Right lobe of liver (tissue), 6 donors: ENCODE results near the gene AKAP11. TPM values are rescaled to one million over a fixed set of nuclear protein-coding genes. Genes with fewer than 3 reads are reported as not detected.

Experiments
- ATAC-seq, 4 donors: fragments of 200-7000 bp; cut with Tn5 transposase; one replicate each; pipeline ENCODE4 v1.9.1; 2020; ENCODE audit warnings: mild to moderate bottlenecking in 4 of 4, moderate library complexity in 4 of 4
- DNase-seq, 3 donors: peaks; one replicate each; pipeline ENCODE4 v3.0.0-alpha.2; 2020
- H3K27ac ChIP-seq, 3 donors: fragments of 200-600 bp; one replicate each; pipeline ENCODE4 v1.8.0; 2022
- H3K27me3 ChIP-seq, 2 donors: fragments of 200-600 bp; one replicate each; pipeline ENCODE4 v1.8.0; 2022
- H3K36me3 ChIP-seq, 4 donors: fragments of 200-600 bp; sonication (generic) in 1 of 4; one replicate each; pipeline versions ENCODE4 v1.5.1 to v1.8.0; 2017 to 2022; ENCODE audit warnings: control low read depth in 1 of 4
- H3K4me1 ChIP-seq, 4 donors: fragments of 200-600 bp; sonication (generic) in 1 of 4; one replicate each; pipeline versions ENCODE4 v1.5.1 to v1.8.0; 2017 to 2022; ENCODE audit warnings: control low read depth in 1 of 4
- H3K4me3 ChIP-seq, 3 donors: fragments of 200-600 bp; one replicate each; pipeline ENCODE4 v1.8.0; 2022
- H3K9me3 ChIP-seq, 4 donors: fragments of 200-600 bp; sonication (generic) in 1 of 4; one replicate each; pipeline versions ENCODE4 v1.5.1 to v1.8.0; 2017 to 2022; ENCODE audit warnings: control low read depth in 1 of 4
- POLR2A ChIP-seq: fragments of 450-650 bp; IDR thresholded peaks from one replicate; pipeline ENCODE4 v1.6.1; 2017; ENCODE audit warnings: antibody characterized with exemption, mild to moderate bottlenecking
- WGBS: methylation state at CpG from one replicate; pipeline ENCODE4 v1.1.6; 2018; ENCODE audit warnings: low coverage, low lambda C conversion rate; ENCODE audit not compliant: insufficient coverage; ENCODE audit errors: missing lambda C conversion rate; 5-methylcytosine and 5-hydroxymethylcytosine counted together
- intact Hi-C, 2 donors: fragments of 100-400 bp; cut with DNase I; formaldehyde crosslinking; loops; one replicate each; pipeline versions ENCODE4 v1.11.2 to v1.14.1; 2022
- total RNA-seq, 6 experiments: library from RNA; depleted of rRNA in 2 of 6; stranded (reverse); fragments of >200 nt in 2 of 6; fragmentation: NEBNext Ultra II Directional in 3 of 6; extraction: Animal tissue kit (Norgen Biotek cat#: 25700) in 3 of 6; gene quantifications; one replicate each; pipeline versions ENCODE4 v1.1.0 to v1.2.4, GENCODE V29; 2016 to 2023
- TF ChIP-seq, protein P1 (sequence below), 4 donors: fragments of 200-600 bp in 3 of 4; fragments of 450-650 bp in 1 of 4; IDR thresholded peaks; one replicate each; pipeline versions ENCODE4 v1.5.1 to v1.8.0; 2016 to 2022; ENCODE audit warnings: antibody characterized with exemption in 4 of 4, mild to moderate bottlenecking in 2 of 4
- donor health status: DM: no; HTN: yes; CAD: no.
- donor health status: DM: no; HTN: no; CAD: no.
- donor health status: DM: no; HTN: no; CAD: no.
- donor health status: DM: no; HTN: yes; CAD: no.
- donor health status: DM: no; HTN: yes; CAD: no.

AKAP11 gene
- total RNA-seq, 6 experiments from 2014 or later: 8.5 to 13.8 (median 12.1) TPM

DNA sequence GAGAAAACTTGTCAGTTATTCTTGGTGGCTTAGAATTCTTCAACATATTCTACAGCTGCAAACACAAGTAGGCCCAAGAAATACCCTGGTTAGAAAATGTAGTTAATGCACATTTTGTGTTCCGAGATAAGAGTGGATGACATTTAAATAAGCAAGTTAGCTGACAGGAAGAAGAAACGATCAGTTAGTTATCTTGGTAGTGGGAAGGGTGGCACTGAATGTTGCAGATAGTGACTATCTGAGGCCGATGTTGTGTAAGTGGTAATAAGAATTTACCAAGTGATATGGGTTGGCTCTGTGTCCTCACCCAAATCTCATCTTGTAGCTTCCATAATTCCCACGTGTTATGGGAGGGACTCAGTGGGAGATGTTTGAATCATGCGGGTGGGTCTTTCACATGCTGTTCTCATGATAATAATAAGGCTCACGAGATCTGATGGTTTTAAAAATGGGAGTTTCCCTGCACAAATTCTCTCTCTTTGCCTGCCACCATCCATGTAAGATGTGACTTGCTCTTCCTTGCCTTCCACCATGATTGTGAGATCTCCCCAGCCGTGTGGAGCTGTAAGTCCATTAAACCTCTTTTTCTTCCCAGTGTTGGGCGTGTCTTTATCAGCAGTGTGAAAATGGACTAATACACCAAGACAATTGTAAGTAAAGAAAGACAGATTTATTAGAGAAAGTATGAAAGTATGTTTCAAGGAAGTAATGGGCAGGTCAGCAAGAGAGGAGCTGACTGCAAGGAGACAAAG is 10.9 kb upstream of the AKAP11 start:
- intact Hi-C loops: no loop called here
- 67% methylated on average over 8 of the region's 8 CpGs for WGBS

DNA sequence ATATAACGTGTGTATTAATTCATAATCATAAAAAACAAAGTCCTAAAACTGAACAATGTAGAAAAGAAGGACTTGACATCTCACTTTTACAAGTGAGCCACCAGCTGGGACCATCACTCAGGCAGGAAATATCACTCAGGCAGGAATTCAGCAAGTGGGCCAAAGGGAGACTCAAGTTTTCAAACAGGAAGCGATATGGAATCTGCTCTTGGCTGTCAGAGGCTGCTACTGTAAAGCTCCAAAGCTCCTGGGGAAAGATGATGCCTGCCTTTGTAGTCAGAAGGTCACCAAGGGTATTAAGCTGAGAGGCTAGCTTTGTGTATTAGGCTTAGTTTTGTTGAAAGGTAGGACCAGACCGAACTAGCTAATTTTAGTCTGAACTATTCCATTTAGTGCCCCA is 5.5 kb upstream of the AKAP11 start:
- Histone ChIP-seq H3K4me3 (no peak overlapping the region), H3K27me3 (no peaks in the 10 kb centered on the region), H3K9me3 (no peaks in the 10 kb centered on the region), H3K36me3 (no peaks in the 10 kb centered on the region), H3K4me1 (no peaks in the 10 kb centered on the region), H3K27ac (no peak overlapping the region)
- intact Hi-C loops: no loop called here
- TF ChIP-seq, protein P1, sequence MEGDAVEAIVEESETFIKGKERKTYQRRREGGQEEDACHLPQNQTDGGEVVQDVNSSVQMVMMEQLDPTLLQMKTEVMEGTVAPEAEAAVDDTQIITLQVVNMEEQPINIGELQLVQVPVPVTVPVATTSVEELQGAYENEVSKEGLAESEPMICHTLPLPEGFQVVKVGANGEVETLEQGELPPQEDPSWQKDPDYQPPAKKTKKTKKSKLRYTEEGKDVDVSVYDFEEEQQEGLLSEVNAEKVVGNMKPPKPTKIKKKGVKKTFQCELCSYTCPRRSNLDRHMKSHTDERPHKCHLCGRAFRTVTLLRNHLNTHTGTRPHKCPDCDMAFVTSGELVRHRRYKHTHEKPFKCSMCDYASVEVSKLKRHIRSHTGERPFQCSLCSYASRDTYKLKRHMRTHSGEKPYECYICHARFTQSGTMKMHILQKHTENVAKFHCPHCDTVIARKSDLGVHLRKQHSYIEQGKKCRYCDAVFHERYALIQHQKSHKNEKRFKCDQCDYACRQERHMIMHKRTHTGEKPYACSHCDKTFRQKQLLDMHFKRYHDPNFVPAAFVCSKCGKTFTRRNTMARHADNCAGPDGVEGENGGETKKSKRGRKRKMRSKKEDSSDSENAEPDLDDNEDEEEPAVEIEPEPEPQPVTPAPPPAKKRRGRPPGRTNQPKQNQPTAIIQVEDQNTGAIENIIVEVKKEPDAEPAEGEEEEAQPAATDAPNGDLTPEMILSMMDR (IDR thresholded peaks at IDR 0.05): no peak
- TF ChIP-seq POLR2A: no peak
- ATAC-seq (peak in 3 of 4 donors; percentile 51 to 70 (median 65)), DNase-seq (no peak)
- WGBS: 58% methylated on average over 3 of the region's 3 CpGs

More for the DNA sequence above, 10.9 kb upstream of the AKAP11 start:
- Histone ChIP-seq H3K36me3 (no peaks in the 10 kb centered on the region), H3K27ac (no peak overlapping the region), H3K27me3 (no peaks in the 10 kb centered on the region), H3K4me3 (no peak overlapping the region), H3K9me3 (no peaks in the 10 kb centered on the region), H3K4me1 (no peaks in the 10 kb centered on the region)
- DNase-seq (no peak), ATAC-seq (no peak)
- TF ChIP-seq POLR2A: no peak
- TF ChIP-seq, protein P1 (IDR thresholded peaks at IDR 0.05): no peak

DNA sequence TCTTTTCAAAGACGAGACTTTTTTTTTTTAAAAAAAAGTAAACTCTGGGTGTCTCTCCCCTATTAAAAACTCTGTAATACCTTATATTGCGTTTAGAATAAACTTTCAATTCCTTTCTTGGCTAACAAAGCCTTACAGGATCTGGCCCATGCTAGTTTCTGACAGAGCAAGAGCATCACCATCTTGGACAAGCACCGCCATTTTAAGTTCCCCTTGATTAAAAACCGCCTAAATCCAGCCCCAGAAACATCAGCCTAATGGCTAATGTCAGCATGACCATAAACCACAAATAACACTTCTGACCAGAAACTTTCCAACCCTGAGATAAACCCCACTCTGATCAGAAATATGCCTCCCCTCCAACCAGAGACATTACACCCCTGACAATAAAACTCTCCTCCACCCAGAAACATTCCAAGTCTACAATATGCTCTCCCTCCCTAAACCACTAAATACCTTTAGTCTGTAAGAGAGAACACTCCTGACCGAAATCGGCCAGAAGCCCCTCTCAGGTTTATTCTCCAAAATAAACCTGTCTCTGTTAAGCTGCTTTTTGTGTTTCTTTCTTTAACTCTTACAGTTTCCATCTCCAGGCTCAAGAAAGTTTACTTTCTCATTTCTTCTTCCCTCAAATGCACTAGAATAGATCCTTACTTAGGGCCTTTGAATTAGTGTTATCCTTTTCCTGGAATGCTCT is 1.6 kb upstream of the AKAP11 start:
- TF ChIP-seq POLR2A: no peak
- TF ChIP-seq, protein P1 (IDR thresholded peaks at IDR 0.05): no peak
- ATAC-seq (no peak), DNase-seq (no peak)
- H3K27ac ChIP-seq: no peak overlapping the region
- peaks cover 0 to 8% (median 0%) of the 10 kb centered on the region in 4 donors for H3K4me1 ChIP-seq
- no peaks in the 10 kb centered on the region for H3K9me3 ChIP-seq
- WGBS: 96% methylated on average over 6 of the region's 6 CpGs
- no peaks in the 10 kb centered on the region for H3K27me3 ChIP-seq
- H3K4me3 ChIP-seq: no peak overlapping the region
- intact Hi-C loops: no loop called here
- no peaks in the 10 kb centered on the region for H3K36me3 ChIP-seq

DNA sequence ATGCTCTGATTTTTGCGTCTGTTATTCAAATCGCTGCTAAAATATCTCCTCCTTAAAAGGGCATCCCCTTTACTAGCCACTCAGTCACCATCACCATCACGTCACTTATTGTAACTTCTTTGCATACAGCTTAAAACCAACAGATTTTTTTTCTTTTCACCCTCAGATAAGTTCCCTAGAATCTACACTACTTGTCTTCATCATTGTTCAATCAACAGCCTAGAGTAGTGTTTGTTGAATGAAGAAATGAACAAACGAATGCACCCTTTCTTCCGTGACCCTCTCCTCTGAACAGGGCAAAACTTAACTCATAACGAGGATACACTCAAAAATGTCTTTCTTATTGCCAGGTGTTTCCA is 1.1 kb upstream of the AKAP11 start:
- DNase-seq (no peak), ATAC-seq (no peak)
- Histone ChIP-seq H3K4me3 (peak overlapping the region in 2 of 3 donors; percentile 93 to 96), H3K36me3 (no peaks in the 10 kb centered on the region), H3K27me3 (no peaks in the 10 kb centered on the region), H3K27ac (peak overlapping the region in 1 of 3 donors; percentile 84), H3K9me3 (no peaks in the 10 kb centered on the region), H3K4me1 (peaks cover 0 to 8% (median 0%) of the 10 kb centered on the region in 4 donors)
- WGBS: 90% methylated on average over 6 of the region's 6 CpGs
- no peak for TF ChIP-seq POLR2A
- TF ChIP-seq, protein P1 (IDR thresholded peaks at IDR 0.05): no peak
- intact Hi-C loops: no loop called here
